ENCODE data around the gene CFAP54.

CFAP54 gene

DNA sequence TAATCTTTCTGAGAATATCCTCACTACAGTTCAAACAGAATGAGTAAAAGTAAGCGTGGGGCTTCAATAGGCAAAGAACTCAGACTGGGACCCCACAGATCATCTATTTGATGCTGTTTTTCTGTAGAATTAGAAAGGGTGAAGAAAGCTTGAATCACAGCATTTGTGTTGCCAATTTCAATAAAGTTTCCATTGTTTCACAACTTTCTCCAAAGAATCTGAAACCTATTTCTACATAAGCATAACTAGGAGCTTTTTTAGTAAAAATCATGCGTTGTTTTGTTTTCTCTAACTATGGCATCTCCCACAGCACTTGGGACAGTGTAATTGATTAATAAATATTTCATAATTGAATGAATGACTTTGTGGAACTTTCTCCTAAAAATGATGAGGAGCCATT lies 401.0 kb downstream of the CFAP54 start:
- Mint-ChIP-seq H3K4me1 (ENCODE audit: low read depth) (no peaks in the 10 kb centered on the region), H3K36me3 (ENCODE audit: low read depth) (no peaks in the 10 kb centered on the region), H3K4me3 (no peak overlapping the region), H3K9me3 (no peaks in the 10 kb centered on the region), H3K27ac (no peak overlapping the region), H3K27me3 (ENCODE audit: low read depth) (peaks cover 17% of the 10 kb centered on the region)

DNA sequence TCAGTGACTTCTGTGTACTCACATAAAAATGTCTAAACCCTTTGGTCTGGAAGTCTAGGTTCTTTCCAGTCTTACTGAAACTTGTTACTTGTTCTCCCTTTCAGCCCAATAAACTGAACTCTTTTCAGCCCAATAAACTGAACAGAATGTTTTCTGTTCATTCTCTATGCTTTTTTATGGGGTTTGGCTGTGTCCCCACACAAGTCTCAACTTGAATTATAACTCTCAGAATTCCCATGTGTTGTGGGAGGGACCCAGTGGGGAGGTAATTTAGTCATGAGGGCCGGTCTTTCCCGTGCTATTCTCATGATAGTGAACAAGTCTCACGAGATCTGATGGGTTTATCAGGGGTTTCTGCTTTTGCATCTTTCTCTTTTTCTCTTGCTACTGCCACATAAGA lies 402.7 kb downstream of the CFAP54 start:
- H3K4me3 Mint-ChIP-seq = no peak overlapping the region
- H3K27ac Mint-ChIP-seq = no peak overlapping the region
- H3K9me3 Mint-ChIP-seq = no peaks in the 10 kb centered on the region
- peaks cover 14% of the 10 kb centered on the region for H3K27me3 Mint-ChIP-seq (ENCODE audit: low read depth)
- H3K4me1 Mint-ChIP-seq (ENCODE audit: low read depth) = no peaks in the 10 kb centered on the region
- H3K36me3 Mint-ChIP-seq (ENCODE audit: low read depth) = no peaks in the 10 kb centered on the region

DNA sequence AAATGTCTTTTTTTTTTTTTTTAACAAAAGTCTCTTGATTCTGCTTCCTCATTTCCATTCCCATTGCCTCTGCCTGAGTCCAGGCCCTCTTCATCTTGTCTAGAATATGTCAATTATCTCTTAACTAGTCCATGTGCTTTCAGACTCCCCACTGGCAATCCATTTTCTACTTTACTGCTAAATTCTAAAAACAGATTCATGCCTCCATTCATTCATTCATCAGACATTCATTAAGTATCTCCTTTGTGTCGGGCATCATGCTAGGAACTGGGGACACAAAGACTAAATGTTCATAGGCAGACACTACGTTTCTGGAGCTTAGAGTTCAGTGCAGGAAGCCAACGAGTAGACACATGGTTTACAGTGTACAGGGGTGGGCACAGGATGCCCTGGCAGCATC lies 408.0 kb downstream of the CFAP54 start:
- Mint-ChIP-seq H3K4me1 (ENCODE audit: low read depth) (no peaks in the 10 kb centered on the region), H3K4me3 (no peak overlapping the region), H3K27ac (no peak overlapping the region), H3K27me3 (ENCODE audit: low read depth) (peaks cover 5% of the 10 kb centered on the region), H3K36me3 (ENCODE audit: low read depth) (no peaks in the 10 kb centered on the region), H3K9me3 (no peaks in the 10 kb centered on the region)

DNA sequence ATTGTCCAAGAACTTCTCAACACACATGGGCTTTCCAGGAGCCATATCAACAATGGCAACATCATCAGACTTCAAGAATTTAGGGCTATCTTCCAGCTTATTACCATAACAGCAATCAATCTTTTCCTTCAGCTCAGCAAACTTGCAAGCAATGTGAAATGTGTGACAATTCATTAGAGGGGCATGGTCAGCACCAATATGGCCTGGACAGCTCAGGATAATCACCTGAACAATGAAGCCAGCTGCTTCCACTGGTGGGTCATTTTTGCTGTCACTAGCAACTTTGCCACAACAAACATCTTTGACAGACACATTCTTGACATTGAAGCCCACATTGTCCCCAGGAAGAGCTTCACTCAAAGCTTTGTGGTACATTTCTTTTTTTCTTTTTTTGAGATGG lies 411.8 kb downstream of the CFAP54 start:
- H3K27me3 Mint-ChIP-seq (ENCODE audit: low read depth) = peaks cover 14% of the 10 kb centered on the region
- H3K4me1 Mint-ChIP-seq (ENCODE audit: low read depth) = peaks cover 3% of the 10 kb centered on the region
- no peak overlapping the region for H3K4me3 Mint-ChIP-seq
- H3K36me3 Mint-ChIP-seq (ENCODE audit: low read depth) = no peaks in the 10 kb centered on the region
- H3K27ac Mint-ChIP-seq = no peak overlapping the region
- no peaks in the 10 kb centered on the region for H3K9me3 Mint-ChIP-seq

DNA sequence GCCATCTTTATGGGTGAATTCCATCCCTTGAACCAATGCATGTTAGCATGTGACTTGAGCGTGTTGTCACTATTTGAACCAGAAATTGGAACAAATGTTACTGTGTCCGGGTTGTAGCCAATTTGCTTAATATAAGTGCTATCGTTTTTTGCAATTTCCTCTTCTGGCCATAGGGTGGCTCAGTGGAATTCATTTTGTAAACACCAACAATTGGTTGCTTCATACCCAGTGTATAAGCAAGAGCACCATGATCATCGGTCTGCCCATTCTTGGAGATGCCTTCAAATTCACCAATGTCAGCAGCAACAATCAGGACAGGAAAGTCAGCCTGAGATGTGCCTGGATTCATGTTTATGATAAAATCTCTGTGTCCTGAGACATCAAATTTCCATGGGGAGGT lies 412.7 kb downstream of the CFAP54 start:
- Mint-ChIP-seq H3K36me3 (ENCODE audit: low read depth) (no peaks in the 10 kb centered on the region), H3K27ac (no peak overlapping the region), H3K4me3 (no peak overlapping the region), H3K9me3 (no peaks in the 10 kb centered on the region), H3K27me3 (ENCODE audit: low read depth) (peaks cover 14% of the 10 kb centered on the region), H3K4me1 (ENCODE audit: low read depth) (peaks cover 6% of the 10 kb centered on the region)

DNA sequence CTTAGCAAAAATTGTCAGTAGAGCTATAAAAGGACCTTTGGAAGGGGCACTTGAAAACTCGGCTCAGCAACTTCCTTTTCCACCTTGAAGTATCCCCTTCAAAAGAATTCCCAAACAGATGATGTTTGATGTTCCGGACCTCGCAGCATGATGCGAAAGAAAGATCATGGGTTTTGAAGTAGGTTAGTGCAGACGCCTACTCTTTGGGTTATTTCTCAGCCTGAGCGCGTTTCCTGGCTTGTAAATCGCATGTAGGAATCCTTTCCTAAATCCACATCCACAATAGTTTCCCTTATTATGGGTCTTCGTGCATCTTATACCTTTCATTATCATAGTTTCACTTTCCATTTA lies 417.1 kb downstream of the CFAP54 start:
- peaks cover 35% of the 10 kb centered on the region for H3K4me1 Mint-ChIP-seq (ENCODE audit: low read depth)

DNA sequence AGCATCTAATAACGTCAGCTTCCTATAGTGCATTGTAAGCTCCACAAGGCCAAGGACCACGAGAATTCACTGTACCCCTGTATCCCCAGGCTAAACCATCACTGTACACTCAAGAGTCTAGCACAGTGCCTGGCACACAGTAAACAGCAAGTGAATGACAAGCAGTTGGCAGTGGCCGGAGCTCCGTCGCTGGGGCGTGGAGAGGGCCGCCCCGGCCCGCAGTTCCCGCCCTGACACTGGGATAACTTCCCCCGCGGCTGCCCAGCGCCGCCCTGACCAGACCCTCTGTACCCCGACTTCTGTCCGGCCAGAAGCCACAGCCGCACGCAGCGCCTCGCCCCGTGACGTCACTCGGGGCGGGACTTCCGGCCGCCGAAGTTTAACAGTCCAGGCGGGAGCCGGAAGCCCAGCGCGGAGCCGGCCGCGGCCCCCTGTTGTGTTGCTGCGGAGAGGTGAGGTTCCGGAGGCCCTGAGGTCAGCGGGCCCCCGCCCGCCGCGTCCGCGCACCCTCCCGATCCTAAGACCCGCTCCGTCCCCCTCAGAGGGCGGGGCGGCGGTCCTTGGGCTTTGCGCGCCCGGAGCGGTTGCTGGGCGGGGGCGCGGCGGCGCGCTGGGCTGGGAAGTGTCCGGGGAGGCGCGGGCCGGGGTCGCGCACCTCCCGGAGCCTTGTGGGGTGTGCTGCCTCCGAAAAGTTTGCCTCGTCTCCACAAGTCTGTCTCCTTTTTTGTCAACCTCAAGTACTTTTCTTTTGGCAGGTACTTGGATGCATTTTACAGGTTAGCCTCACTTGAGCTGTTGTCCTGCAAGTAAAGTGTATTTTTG lies 417.7 kb downstream of the CFAP54 start, which contains the start of gene NEDD1:
Gene NEDD1 (plus strand): TSS at position 409 of the 822 bp plus-strand sequence. CDS start 2,503 bp downstream, outside the sequence.
- peak within 1 kb of the TSS; percentile 96 for H3K27ac Mint-ChIP-seq
- H3K27me3 Mint-ChIP-seq (ENCODE audit: low read depth) = peaks cover 14% of the 10 kb centered on the region
- peaks cover 37% of the 10 kb centered on the region for H3K4me1 Mint-ChIP-seq (ENCODE audit: low read depth)
- H3K4me3 Mint-ChIP-seq = peak within 1 kb of the TSS; percentile 90
- peaks cover 11% of the 10 kb centered on the region for H3K36me3 Mint-ChIP-seq (ENCODE audit: low read depth)
- no peaks in the 10 kb centered on the region for H3K9me3 Mint-ChIP-seq

More for the DNA sequence above, 417.1 kb downstream of the CFAP54 start:
- Mint-ChIP-seq H3K4me3 (peak overlapping the region; percentile 89), H3K36me3 (ENCODE audit: low read depth) (peaks cover 11% of the 10 kb centered on the region), H3K9me3 (no peaks in the 10 kb centered on the region), H3K27ac (peak overlapping the region; percentile 95), H3K27me3 (ENCODE audit: low read depth) (peaks cover 14% of the 10 kb centered on the region)

DNA sequence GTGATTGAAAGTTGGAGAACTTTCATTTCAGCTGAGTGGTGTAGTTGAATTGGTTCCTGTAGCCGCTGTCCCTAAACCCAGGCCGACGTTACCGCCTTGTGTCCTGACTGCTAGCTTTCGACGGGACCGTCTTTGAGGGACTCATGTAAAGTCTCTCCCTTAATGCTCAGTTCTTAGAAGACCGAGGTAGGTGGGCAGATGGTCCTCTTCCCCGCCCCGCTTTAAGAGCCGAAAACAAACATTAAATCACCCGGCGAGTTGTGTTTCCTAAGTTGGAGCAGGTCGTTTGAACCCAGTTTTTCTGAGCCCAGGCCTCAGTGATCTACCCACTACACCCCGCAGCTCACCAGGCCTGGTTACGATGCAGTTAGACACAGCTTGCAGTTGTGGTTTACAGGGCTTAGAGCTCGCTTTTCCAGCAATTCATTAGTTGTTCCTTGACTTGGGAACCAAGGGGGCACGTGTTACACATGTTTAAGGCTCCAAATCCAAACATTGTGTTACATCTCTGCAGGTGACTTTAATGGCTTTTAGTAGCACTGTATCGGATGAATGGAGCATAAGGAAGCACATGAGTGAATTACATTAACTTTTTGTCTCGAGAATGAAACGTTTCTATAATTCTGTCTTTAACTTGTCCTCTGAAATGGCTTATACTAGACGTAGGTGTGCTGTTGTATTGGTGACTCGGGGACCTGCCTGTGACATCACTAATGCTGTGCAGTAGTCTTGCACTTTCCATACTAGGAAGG lies 418.5 kb downstream of the CFAP54 start:
- H3K27me3 Mint-ChIP-seq (ENCODE audit: low read depth) = peaks cover 14% of the 10 kb centered on the region
- peak overlapping the region; percentile 90 for H3K4me3 Mint-ChIP-seq
- H3K36me3 Mint-ChIP-seq (ENCODE audit: low read depth) = peaks cover 13% of the 10 kb centered on the region
- no peaks in the 10 kb centered on the region for H3K9me3 Mint-ChIP-seq
- peaks cover 37% of the 10 kb centered on the region for H3K4me1 Mint-ChIP-seq (ENCODE audit: low read depth)
- H3K27ac Mint-ChIP-seq = peak overlapping the region; percentile 96

DNA sequence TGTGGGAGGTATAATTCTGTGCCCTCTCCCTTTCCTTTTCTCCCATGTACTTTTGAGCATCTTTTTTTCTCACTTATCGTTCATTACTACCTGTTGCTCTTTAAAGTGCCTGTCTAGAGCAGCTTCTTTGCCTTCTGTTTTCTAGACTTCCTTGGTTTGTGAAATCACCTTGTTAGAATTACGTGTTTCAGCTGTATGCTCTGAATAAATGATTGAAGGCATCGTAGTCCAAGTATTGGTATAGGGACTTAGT lies 419.0 kb downstream of the CFAP54 start:
- peaks cover 37% of the 10 kb centered on the region for H3K4me1 Mint-ChIP-seq (ENCODE audit: low read depth)
- H3K9me3 Mint-ChIP-seq = no peaks in the 10 kb centered on the region
- H3K4me3 Mint-ChIP-seq = peak overlapping the region; percentile 90
- peak overlapping the region; percentile 96 for H3K27ac Mint-ChIP-seq
- H3K27me3 Mint-ChIP-seq (ENCODE audit: low read depth) = peaks cover 14% of the 10 kb centered on the region
- H3K36me3 Mint-ChIP-seq (ENCODE audit: low read depth) = peaks cover 16% of the 10 kb centered on the region

DNA sequence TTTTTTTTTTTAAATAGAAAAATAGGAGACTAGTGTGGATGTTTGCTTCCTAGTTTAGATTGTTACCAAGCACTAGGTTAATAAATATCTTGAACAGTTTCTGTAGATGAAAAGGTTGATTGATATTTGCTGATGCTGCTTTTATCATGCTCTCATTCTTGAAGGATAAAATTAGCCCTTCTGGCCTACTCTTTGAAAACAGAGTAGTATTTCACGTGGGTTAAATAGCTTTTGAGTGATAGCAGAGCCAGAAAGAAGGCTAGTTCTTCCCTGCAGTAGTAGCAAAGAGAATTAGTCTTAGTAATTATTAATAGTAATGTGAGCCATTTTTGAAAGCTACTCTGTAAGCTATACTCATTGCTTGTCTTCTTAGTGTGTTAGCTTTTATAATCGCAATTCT lies 422.9 kb downstream of the CFAP54 start:
- no peak overlapping the region for H3K27ac Mint-ChIP-seq
- no peak overlapping the region for H3K4me3 Mint-ChIP-seq
- peaks cover 42% of the 10 kb centered on the region for H3K4me1 Mint-ChIP-seq (ENCODE audit: low read depth)
- peaks cover 32% of the 10 kb centered on the region for H3K36me3 Mint-ChIP-seq (ENCODE audit: low read depth)
- H3K27me3 Mint-ChIP-seq (ENCODE audit: low read depth) = no peaks in the 10 kb centered on the region
- peaks cover 7% of the 10 kb centered on the region for H3K9me3 Mint-ChIP-seq

DNA sequence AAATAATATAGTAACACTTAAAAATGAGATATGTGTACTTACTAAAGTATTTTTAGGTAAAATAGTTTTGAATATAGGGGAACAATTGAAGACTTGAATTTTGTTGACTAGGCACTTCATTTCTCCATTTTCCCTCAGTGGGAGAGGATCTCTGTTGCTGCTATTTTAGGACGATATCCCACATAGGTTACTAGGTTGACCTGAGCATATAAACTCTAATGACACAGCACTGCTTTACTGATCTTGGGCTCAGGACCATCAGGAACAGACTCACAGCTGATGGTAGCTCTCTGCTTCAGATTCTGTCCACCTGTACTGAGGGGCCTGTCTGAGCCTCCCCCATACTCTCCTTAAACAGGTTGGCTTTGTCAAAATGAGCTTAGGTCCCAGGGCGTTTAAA lies 423.6 kb downstream of the CFAP54 start:
- H3K4me1 Mint-ChIP-seq (ENCODE audit: low read depth) = peaks cover 38% of the 10 kb centered on the region

DNA sequence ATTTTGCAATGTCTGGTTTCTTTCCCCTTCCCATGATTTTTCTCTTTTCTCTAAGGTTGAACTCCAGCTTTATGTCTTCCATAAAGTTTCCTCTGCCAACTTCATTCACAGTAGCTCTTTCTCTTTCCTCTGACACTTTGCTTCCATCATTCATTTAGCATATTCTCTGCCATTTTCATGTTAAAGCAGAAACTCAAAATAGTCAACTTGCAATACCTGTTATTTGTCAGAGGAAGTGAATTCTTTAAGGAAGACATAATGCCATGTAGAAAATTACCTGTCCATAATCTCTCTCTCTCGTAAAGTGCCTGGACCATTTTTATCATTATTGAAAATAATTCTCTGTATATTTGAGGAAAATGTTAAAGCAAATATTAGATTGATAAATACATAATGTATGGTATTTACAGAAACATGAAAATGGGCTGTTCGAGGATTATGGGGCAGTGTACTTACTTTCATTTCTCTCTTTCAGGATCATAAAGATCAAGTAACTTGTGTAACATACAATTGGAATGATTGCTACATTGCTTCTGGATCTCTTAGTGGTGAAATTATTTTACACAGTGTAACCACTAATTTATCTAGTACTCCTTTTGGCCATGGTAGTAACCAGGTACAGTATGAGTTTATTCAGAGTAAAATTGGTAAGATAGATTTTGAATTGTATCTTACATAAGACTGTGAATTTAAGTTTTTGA lies 430.3 kb downstream of the CFAP54 start:
- H3K4me3 Mint-ChIP-seq = no peak overlapping the region
- peaks cover 7% of the 10 kb centered on the region for H3K9me3 Mint-ChIP-seq
- peaks cover 9% of the 10 kb centered on the region for H3K4me1 Mint-ChIP-seq (ENCODE audit: low read depth)
- H3K36me3 Mint-ChIP-seq (ENCODE audit: low read depth) = peaks cover 38% of the 10 kb centered on the region
- no peak overlapping the region for H3K27ac Mint-ChIP-seq
- H3K27me3 Mint-ChIP-seq (ENCODE audit: low read depth) = no peaks in the 10 kb centered on the region

More for the DNA sequence above, 423.6 kb downstream of the CFAP54 start:
- no peaks in the 10 kb centered on the region for H3K27me3 Mint-ChIP-seq (ENCODE audit: low read depth)
- H3K4me3 Mint-ChIP-seq = no peak overlapping the region
- H3K9me3 Mint-ChIP-seq = peaks cover 7% of the 10 kb centered on the region
- peaks cover 30% of the 10 kb centered on the region for H3K36me3 Mint-ChIP-seq (ENCODE audit: low read depth)
- no peak overlapping the region for H3K27ac Mint-ChIP-seq

All from T-helper 1 cell treated with Interleukin-12 subunit alpha and Interleukin-12 subunit beta and Interleukin-4 antibody, amounts not matched to agents 30 μg/mL and 1 μg/mL, for 36 hours (primary cell).